Measurements from ENCODE around the gene IL22RA1.

DNA sequence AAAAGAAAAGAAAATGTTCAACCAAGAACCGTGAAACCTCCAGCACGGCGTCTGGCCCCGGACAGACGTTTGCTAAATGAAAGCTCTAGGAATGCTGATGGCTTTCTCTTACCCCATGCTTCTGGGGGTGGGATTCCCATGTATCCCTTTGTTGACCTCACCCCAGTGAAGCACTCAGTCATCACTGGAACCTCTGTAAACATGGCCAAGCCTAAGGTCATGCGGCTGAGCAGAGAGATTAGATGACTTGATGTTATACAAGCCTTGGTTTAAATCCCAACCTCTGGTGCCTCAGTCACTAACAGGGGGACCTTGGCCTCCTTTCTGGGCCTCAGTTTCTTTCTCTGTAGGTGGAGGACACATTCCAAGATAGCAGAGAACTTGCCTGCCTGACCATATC is 28.2 kb downstream of the IL22RA1 start:
- no peak for TF ChIP-seq SUZ12 (IDR thresholded peaks at IDR 0.05; ENCODE audit: unreplicated experiment)
- no peak for TF ChIP-seq MYC (IDR thresholded peaks at IDR 0.05; ENCODE audit: insufficient read depth, insufficient read length, insufficient replicate concordance, low read length, severe bottlenecking)
- no peak for TF ChIP-seq YY1 (IDR thresholded peaks at IDR 0.05; ENCODE audit: low read depth, low read length)
- TF ChIP-seq, protein P1, sequence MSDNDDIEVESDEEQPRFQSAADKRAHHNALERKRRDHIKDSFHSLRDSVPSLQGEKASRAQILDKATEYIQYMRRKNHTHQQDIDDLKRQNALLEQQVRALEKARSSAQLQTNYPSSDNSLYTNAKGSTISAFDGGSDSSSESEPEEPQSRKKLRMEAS (IDR thresholded peaks at IDR 0.05; ENCODE audit: low read depth, low read length): no peak
- TF ChIP-seq, protein P2, sequence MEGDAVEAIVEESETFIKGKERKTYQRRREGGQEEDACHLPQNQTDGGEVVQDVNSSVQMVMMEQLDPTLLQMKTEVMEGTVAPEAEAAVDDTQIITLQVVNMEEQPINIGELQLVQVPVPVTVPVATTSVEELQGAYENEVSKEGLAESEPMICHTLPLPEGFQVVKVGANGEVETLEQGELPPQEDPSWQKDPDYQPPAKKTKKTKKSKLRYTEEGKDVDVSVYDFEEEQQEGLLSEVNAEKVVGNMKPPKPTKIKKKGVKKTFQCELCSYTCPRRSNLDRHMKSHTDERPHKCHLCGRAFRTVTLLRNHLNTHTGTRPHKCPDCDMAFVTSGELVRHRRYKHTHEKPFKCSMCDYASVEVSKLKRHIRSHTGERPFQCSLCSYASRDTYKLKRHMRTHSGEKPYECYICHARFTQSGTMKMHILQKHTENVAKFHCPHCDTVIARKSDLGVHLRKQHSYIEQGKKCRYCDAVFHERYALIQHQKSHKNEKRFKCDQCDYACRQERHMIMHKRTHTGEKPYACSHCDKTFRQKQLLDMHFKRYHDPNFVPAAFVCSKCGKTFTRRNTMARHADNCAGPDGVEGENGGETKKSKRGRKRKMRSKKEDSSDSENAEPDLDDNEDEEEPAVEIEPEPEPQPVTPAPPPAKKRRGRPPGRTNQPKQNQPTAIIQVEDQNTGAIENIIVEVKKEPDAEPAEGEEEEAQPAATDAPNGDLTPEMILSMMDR (IDR thresholded peaks at IDR 0.05 in 2 of 3, conservative IDR thresholded peaks at IDR 0.05 in 1 of 3; ENCODE audit: control insufficient read depth in 2 of 3, extremely low read depth in 1 of 3, insufficient read depth in 1 of 3, low read depth in 3 of 3, low read length in 3 of 3): no peak
- TF ChIP-seq, protein P3, sequence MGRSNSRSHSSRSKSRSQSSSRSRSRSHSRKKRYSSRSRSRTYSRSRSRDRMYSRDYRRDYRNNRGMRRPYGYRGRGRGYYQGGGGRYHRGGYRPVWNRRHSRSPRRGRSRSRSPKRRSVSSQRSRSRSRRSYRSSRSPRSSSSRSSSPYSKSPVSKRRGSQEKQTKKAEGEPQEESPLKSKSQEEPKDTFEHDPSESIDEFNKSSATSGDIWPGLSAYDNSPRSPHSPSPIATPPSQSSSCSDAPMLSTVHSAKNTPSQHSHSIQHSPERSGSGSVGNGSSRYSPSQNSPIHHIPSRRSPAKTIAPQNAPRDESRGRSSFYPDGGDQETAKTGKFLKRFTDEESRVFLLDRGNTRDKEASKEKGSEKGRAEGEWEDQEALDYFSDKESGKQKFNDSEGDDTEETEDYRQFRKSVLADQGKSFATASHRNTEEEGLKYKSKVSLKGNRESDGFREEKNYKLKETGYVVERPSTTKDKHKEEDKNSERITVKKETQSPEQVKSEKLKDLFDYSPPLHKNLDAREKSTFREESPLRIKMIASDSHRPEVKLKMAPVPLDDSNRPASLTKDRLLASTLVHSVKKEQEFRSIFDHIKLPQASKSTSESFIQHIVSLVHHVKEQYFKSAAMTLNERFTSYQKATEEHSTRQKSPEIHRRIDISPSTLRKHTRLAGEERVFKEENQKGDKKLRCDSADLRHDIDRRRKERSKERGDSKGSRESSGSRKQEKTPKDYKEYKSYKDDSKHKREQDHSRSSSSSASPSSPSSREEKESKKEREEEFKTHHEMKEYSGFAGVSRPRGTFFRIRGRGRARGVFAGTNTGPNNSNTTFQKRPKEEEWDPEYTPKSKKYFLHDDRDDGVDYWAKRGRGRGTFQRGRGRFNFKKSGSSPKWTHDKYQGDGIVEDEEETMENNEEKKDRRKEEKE (IDR thresholded peaks at IDR 0.05): no peak
- no peak for TF ChIP-seq SUPT20H (IDR thresholded peaks at IDR 0.05; ENCODE audit: borderline replicate concordance, control insufficient read depth, low read depth, low read length)
- TF ChIP-seq SMAD1 (IDR thresholded peaks at IDR 0.05; ENCODE audit: low read depth, partially characterized antibody): no peak
